PC-9 (cell line): ENCODE data around the gene CLCN6. TPM values are rescaled to one million over a fixed set of nuclear protein-coding genes. Genes with fewer than 3 reads are reported as not detected.

Experiments used
- BruUV-seq: library from RNA; stranded (reverse); fragments of 400-500 nt; replicated peaks from 2 replicates; lab custom pipeline; 2021; lab: Mats Ljungman, UMichigan
- CTCF ChIA-PET: fragments of 300-600 bp; sonication (Branson Sonifier 250); formaldehyde crosslinking; loops from one replicate; lab custom pipeline; 2022; ENCODE audit warnings: antibody characterized with exemption; lab: Charles Lee
- POLR2A ChIA-PET: fragments of 300-600 bp; sonication (Branson Sonifier 250); formaldehyde crosslinking; loops from one replicate; lab custom pipeline; 2022; ENCODE audit warnings: antibody characterized with exemption; ENCODE audit not compliant: unreplicated experiment; lab: Charles Lee
- DNase-seq, 2 experiments: peaks; one replicate each; pipeline versions ENCODE4 v3.0.0 to v3.0.0-alpha.2; 2015 to 2022; ENCODE audit warnings: mixed read lengths in 1 of 2
- H2AFZ ChIP-seq: fragments of 200-600 bp; sonication (generic); 2 replicates; pipeline ENCODE4 v1.8.1; 2017; ENCODE audit warnings: antibody characterized with exemption
- H3F3A ChIP-seq: fragments of 200-600 bp; sonication (generic); 2 replicates; pipeline ENCODE4 v1.8.1; 2017; ENCODE audit warnings: antibody characterized with exemption, mild to moderate bottlenecking, low read depth; ENCODE audit not compliant: insufficient read depth
- H3K27ac ChIP-seq: fragments of 200-600 bp; sonication (generic); 2 replicates; pipeline ENCODE4 v1.6.1; 2016; ENCODE audit warnings: mixed run types
- H3K27me3 ChIP-seq: fragments of 200-600 bp; sonication (generic); 2 replicates; pipeline ENCODE4 v1.6.1; 2016; ENCODE audit warnings: low read depth, mixed run types; ENCODE audit not compliant: insufficient read depth
- H3K36me3 ChIP-seq: fragments of 200-600 bp; sonication (generic); 2 replicates; pipeline ENCODE4 v1.6.1; 2016; ENCODE audit warnings: low read depth, mixed run types
- H3K4me1 ChIP-seq: fragments of 200-600 bp; sonication (generic); replicated peaks from 2 replicates; pipeline ENCODE4 v1.6.1; 2016; ENCODE audit warnings: mixed run types; ENCODE audit not compliant: insufficient read depth
- H3K4me2 ChIP-seq: fragments of 200-600 bp; sonication (generic); 2 replicates; pipeline ENCODE4 v1.6.1; 2017; ENCODE audit warnings: mixed run types
- H3K4me3 ChIP-seq: fragments of 200-600 bp; sonication (generic); 2 replicates; pipeline ENCODE4 v1.6.1; 2016; ENCODE audit warnings: mixed run types
- H3K79me2 ChIP-seq: fragments of 200-600 bp; sonication (generic); 2 replicates; pipeline ENCODE4 v1.6.1; 2017; ENCODE audit warnings: low read depth, mixed run types
- H3K9me2 ChIP-seq: fragments of 200-600 bp; sonication (generic); 2 replicates; pipeline ENCODE4 v1.8.1; 2017; ENCODE audit warnings: mild to moderate bottlenecking; ENCODE audit not compliant: insufficient read depth
- H3K9me3 ChIP-seq: fragments of 200-600 bp; sonication (generic); 2 replicates; pipeline ENCODE4 v1.8.1; 2016; ENCODE audit warnings: low read depth; ENCODE audit not compliant: insufficient read depth
- H4K20me1 ChIP-seq: fragments of 200-600 bp; sonication (generic); 2 replicates; pipeline ENCODE4 v1.8.1; 2017; ENCODE audit not compliant: insufficient read depth
- EZH2 ChIP-seq: fragments of 200-600 bp; sonication (generic); IDR thresholded peaks from 2 replicates; pipeline ENCODE4 v1.8.0; 2017; ENCODE audit warnings: antibody characterized with exemption, low read depth
- intact Hi-C: fragments of 100-400 bp; cut with micrococcal nuclease; formaldehyde crosslinking; loops from one replicate; pipeline ENCODE4 v1.10.0; 2022; ENCODE audit not compliant: unreplicated experiment
- total RNA-seq: library from RNA; stranded (reverse); gene quantifications from 2 replicates; pipeline ENCODE4 v1.2.3, GENCODE V29; 2021
- TF ChIP-seq, protein P1 (sequence below): fragments of 200-600 bp; sonication (generic); conservative IDR thresholded peaks from 2 replicates; pipeline ENCODE4 v1.6.1; 2017; ENCODE audit warnings: mixed run types, antibody characterized with exemption, mild to moderate bottlenecking, moderate library complexity

CLCN6 gene
- total RNA-seq, 1 experiment from 2014 or later, result 16.7 TPM

DNA sequence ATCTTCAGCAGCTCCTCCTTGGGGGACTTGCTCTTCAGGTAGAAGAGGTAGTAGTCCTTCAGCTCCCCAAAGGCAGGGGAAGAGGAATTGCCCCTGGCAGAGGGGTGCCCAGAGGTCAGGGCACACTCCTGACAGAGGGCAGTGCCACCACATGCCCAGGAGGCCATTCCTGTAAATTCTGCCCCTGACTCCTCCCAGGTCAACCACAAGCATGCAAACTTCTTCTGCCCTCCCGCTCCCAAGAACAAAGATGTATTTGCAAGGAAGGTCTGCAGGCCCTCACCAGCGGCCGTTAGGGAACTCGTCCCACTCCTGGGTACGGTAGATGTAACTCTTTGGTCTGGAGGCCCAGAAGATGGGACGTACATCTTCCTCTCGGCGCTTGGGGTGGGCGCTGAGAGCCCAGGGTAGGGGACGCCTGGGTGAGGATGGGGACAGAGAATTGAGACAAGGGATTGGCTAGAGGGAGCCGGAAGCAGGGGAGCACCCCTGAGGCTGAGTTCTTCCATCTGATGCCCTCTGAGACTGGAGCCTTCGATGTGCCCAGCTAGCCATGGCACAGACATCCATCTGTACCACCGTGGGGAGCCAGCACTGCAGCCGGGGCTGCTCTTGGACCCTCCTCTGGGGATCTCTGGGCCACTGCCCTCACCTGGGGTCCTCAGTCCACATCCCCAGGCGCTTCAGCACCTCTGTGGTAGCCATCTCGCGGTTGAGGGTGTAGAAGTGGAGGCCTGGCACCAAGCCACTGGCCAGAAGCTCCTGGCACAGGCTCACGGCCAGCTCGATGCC lies 11.3 kb upstream of the CLCN6 start:
- no peaks in the 10 kb centered on the region for H3K27me3 ChIP-seq
- no TSS peak for BruUV-seq
- no peak overlapping the region for H3K4me2 ChIP-seq
- no peaks in the 10 kb centered on the region for H3K36me3 ChIP-seq
- no peak overlapping the region for H3K27ac ChIP-seq
- H3K9me2 ChIP-seq, result no peaks in the 10 kb centered on the region
- H3K4me1 ChIP-seq, result peaks cover 4% of the 10 kb centered on the region; the same call in 1 of the 2 replicates
- TF ChIP-seq, protein P1, sequence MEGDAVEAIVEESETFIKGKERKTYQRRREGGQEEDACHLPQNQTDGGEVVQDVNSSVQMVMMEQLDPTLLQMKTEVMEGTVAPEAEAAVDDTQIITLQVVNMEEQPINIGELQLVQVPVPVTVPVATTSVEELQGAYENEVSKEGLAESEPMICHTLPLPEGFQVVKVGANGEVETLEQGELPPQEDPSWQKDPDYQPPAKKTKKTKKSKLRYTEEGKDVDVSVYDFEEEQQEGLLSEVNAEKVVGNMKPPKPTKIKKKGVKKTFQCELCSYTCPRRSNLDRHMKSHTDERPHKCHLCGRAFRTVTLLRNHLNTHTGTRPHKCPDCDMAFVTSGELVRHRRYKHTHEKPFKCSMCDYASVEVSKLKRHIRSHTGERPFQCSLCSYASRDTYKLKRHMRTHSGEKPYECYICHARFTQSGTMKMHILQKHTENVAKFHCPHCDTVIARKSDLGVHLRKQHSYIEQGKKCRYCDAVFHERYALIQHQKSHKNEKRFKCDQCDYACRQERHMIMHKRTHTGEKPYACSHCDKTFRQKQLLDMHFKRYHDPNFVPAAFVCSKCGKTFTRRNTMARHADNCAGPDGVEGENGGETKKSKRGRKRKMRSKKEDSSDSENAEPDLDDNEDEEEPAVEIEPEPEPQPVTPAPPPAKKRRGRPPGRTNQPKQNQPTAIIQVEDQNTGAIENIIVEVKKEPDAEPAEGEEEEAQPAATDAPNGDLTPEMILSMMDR, result no peak
- no peak for TF ChIP-seq EZH2
- DNase-seq, result peak in 1 of 2 experiments; percentile 68
- CTCF ChIA-PET, result no interaction called here
- no peak overlapping the region for H3K4me3 ChIP-seq
- intact Hi-C loops, result no loop called here
- no peaks in the 10 kb centered on the region for H4K20me1 ChIP-seq
- POLR2A ChIA-PET, result no interaction called here
- no peaks in the 10 kb centered on the region for H3F3A ChIP-seq
- no peak overlapping the region for H2AFZ ChIP-seq
- H3K9me3 ChIP-seq, result no peaks in the 10 kb centered on the region
- H3K79me2 ChIP-seq, result no peaks in the 10 kb centered on the region

DNA sequence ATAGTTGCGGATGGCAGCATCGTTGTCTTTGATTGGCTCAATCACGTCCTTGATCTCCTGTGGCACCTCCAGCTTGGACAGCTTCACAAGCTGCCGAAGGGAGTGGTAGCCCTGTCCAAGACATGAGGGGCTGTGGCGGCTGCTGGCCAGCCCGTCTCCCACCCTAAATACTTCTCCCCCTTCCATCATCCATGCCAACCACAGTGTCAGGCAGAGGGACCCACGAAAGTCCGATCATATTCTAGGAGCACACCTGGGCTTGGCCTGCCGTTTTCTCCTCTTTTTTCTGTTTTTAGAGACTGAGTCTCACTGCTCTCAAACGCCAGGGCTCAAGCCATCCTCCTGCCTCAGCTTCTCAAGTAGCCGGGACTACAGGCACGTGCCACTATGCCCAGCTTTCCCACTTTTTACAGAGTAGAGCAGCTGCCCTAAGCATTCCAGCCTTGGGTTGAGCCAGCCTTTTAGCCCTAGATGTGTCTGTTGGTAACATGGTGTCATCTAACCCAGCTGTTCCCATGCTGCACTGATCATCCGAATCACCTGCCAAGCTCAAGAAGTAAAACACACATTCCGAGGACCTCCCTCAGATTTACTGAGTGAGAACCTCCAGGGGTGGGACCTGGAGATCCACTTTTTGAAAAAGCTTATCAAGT lies 10.6 kb upstream of the CLCN6 start:
- CTCF ChIA-PET, result interaction anchor here (0.5 kb wide), 1 partner anchor 172 kb away, joined by 3 read pairs; no protein-coding TSS in a partner anchor
- Histone ChIP-seq H3K27me3 (no peaks in the 10 kb centered on the region), H3K79me2 (no peaks in the 10 kb centered on the region), H3F3A (no peaks in the 10 kb centered on the region), H3K4me3 (no peak overlapping the region), H3K4me2 (no peak overlapping the region), H3K9me3 (no peaks in the 10 kb centered on the region), H3K36me3 (no peaks in the 10 kb centered on the region), H3K9me2 (no peaks in the 10 kb centered on the region), H3K4me1 (peaks cover 4% of the 10 kb centered on the region; the same call in 1 of the 2 replicates), H3K27ac (no peak overlapping the region), H4K20me1 (no peaks in the 10 kb centered on the region), H2AFZ (no peak overlapping the region)
- POLR2A ChIA-PET, result no interaction called here
- intact Hi-C loops, result no loop called here
- TF ChIP-seq, protein P1, result no peak
- TF ChIP-seq EZH2, result no peak
- BruUV-seq, result no TSS peak
- no peak for DNase-seq

DNA sequence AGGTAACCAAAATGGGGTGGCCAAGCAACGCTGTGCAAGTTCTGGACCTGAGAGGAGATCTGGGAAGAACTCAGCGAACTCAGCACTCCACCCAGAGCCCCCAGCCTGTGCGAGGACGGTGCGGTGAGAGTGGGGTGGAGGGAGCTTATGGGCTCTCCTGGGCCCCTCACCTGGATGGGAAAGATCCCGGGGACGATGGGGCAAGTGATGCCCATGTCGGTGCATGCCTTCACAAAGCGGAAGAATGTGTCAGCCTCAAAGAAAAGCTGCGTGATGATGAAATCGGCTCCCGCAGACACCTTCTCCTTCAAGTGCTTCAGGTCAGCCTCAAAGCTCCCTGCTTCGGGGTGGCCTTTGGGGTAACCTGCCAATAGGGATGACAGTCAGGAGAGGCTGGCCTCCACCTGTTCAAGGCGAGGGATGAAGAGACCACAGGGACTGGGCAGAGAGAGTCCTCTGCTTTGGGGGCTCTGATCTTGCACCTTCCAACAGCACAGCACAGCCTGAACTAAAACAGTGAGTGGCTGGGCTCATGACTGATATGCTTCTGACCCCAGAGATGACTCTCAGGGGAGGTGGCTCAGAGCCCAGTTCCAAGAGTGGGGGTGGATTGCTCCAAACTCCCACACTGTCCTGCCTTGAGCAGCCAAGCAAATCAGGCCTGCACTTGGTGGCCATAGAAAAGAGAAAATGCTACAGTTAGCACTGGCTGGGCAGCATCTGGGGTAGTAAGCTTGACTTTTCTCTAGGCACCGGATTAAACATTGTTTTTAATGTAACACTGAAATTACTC lies 9.8 kb upstream of the CLCN6 start:
- CTCF ChIA-PET, result interaction anchor here (0.5 kb wide), 1 partner anchor 171 kb away, joined by 3 read pairs; no protein-coding TSS in a partner anchor
- no peak overlapping the region for H3K4me3 ChIP-seq
- no peak overlapping the region for H3K4me2 ChIP-seq
- H3K9me3 ChIP-seq, result no peaks in the 10 kb centered on the region
- no peak overlapping the region for H3K27ac ChIP-seq
- no peak for TF ChIP-seq EZH2
- TF ChIP-seq, protein P1, result no peak
- H4K20me1 ChIP-seq, result no peaks in the 10 kb centered on the region
- no peaks in the 10 kb centered on the region for H3K27me3 ChIP-seq
- H3F3A ChIP-seq, result no peaks in the 10 kb centered on the region
- no TSS peak for BruUV-seq
- H3K9me2 ChIP-seq, result no peaks in the 10 kb centered on the region
- H2AFZ ChIP-seq, result no peak overlapping the region
- peaks cover 4% of the 10 kb centered on the region; the same call in 1 of the 2 replicates for H3K4me1 ChIP-seq
- H3K36me3 ChIP-seq, result no peaks in the 10 kb centered on the region
- no peak for DNase-seq
- H3K79me2 ChIP-seq, result no peaks in the 10 kb centered on the region
- POLR2A ChIA-PET, result interaction anchor here (0.6 kb wide), 1 partner anchor 25 kb away, joined by 5 read pairs; no protein-coding TSS in a partner anchor
- intact Hi-C loops, result no loop called here
